Mammary epithelial cell (primary cell): ENCODE data around the gene IL3RA.

Experiments
- EZH2 ChIP-seq: IDR thresholded peaks from 2 replicates; pipeline ENCODE4 v1.6.1; 2012; ENCODE audit warnings: low read length, inconsistent platforms, borderline replicate concordance
- TF ChIP-seq, protein P1 (sequence below), 2 donors: IDR thresholded peaks in 1 of 2; conservative IDR thresholded peaks in 1 of 2; 2 replicates each; pipeline ENCODE4 v1.5.1; 2011 to 2012; ENCODE audit warnings: inconsistent platforms in 2 of 2, low read length in 2 of 2, mild to moderate bottlenecking in 2 of 2, control low read depth in 1 of 2, low read depth in 1 of 2; ENCODE audit not compliant: insufficient read depth in 1 of 2; ENCODE audit errors: extremely low read depth in 1 of 2

DNA sequence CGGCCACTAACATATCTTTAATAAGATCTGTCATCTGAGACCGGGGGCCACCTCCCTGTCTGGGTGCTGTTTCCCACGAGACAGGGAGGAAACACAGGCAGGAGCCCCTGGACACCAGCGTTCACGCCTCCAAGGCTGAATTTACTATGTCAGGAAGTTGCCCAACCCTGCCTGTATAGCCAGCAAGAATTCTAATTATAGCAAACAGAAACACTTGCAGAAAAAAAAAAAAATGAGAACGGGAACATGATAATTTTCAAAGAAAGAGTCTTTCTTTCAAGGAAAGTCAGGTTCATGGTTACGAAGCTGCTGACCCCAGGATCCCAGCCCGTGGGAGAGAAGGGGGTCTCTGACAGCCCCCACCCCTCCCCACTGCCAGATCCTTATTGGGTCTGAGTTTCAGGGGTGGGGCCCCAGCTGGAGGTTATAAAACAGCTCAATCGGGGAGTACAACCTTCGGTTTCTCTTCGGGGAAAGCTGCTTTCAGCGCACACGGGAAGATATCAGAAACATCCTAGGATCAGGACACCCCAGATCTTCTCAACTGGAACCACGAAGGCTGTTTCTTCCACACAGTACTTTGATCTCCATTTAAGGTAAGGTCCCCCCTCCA is at the start of gene IL3RA:
- TF ChIP-seq, protein P1, sequence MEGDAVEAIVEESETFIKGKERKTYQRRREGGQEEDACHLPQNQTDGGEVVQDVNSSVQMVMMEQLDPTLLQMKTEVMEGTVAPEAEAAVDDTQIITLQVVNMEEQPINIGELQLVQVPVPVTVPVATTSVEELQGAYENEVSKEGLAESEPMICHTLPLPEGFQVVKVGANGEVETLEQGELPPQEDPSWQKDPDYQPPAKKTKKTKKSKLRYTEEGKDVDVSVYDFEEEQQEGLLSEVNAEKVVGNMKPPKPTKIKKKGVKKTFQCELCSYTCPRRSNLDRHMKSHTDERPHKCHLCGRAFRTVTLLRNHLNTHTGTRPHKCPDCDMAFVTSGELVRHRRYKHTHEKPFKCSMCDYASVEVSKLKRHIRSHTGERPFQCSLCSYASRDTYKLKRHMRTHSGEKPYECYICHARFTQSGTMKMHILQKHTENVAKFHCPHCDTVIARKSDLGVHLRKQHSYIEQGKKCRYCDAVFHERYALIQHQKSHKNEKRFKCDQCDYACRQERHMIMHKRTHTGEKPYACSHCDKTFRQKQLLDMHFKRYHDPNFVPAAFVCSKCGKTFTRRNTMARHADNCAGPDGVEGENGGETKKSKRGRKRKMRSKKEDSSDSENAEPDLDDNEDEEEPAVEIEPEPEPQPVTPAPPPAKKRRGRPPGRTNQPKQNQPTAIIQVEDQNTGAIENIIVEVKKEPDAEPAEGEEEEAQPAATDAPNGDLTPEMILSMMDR (conservative IDR thresholded peaks at IDR 0.05 in 1 of 2, IDR thresholded peaks at IDR 0.05 in 1 of 2; ENCODE audit: extremely low read depth in 1 of 2, insufficient read depth in 1 of 2, low read depth in 1 of 2, low read length in 2 of 2): no peak
- TF ChIP-seq EZH2: no peak
